Hematopoietic multipotent progenitor cell treated with erythropoietin and hydrocortisone succinate and interleukin-3 and kit ligand, for 4 days (in vitro differentiated cells): ENCODE results near the gene TBATA.

Source experiments
- DNase-seq: peaks from one replicate; pipeline ENCODE4 v3.0.0-alpha.2; 2015

Gene TBATA

DNA sequence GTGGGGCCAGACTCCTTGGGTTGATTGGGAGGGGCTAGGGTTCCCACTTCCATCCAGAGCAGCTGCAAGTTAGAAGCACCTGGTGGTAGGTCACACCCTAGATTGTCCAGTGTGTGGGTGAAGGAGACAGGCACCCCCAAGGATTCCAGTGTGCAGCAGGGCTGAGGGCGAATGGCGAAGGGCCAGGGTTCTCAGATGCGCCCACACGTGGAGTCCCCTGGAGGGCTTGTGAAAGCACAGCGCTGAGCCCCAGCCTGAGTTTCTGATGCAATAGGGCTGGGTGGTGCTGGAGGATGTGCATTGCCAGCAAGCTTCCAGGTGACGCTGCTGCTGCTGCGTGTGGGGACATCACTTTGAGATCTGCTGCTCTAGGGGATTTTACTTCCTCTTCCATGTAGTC lies 25.4 kb downstream of the TBATA start:
- peak; percentile 61 for DNase-seq

DNA sequence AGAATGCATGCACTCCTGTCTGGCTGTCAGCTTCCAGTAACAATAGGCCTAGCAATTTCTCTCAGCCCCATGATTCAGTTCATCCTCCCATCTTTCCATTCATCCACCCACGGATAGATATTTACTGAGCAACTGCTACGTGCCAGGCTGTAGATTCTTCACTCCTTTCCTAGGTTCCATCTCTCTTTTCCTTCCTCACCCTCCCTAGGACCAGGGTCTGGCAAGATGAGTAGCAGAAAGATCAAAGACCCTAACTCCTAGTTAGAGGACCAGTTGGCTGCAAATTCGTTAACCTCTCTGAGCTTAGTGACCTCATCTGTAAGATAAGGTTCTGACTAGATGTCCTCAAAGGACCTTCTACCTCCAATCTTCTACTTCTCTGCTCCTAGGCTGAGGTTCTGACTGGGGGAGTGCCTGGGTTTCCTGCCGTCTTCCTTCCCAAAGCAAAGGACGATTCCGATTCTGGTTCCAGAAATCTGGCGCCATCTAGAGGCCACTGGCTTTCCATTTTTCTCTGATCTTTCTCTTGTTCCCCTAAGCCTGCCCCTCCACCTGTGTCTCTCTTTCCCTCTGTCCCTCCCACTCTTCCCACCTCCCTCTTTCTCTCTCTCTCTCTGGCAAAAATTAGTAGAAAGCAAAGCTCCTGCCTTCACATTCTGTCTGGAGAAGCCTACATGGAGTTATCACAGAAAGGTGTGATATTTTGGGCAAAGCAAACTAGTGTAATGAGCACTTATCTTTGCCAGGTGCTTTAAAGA lies 26.2 kb downstream of the TBATA start:
- peak; percentile 82 for DNase-seq

DNA sequence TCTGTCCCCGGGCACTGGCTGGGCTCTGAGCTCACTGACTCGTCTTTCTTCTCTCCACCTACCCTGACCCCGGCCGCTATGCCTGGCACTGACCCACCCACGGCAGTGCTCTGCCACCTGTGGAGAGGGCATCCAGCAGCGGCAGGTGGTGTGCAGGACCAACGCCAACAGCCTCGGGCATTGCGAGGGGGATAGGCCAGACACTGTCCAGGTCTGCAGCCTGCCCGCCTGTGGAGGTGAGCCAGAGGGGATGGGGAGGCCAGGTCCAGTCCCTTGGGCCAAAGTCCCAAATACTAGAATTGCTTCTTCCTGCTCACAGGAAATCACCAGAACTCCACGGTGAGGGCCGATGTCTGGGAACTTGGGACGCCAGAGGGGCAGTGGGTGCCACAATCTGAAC lies 27.3 kb downstream of the TBATA start:
- no peak for DNase-seq

DNA sequence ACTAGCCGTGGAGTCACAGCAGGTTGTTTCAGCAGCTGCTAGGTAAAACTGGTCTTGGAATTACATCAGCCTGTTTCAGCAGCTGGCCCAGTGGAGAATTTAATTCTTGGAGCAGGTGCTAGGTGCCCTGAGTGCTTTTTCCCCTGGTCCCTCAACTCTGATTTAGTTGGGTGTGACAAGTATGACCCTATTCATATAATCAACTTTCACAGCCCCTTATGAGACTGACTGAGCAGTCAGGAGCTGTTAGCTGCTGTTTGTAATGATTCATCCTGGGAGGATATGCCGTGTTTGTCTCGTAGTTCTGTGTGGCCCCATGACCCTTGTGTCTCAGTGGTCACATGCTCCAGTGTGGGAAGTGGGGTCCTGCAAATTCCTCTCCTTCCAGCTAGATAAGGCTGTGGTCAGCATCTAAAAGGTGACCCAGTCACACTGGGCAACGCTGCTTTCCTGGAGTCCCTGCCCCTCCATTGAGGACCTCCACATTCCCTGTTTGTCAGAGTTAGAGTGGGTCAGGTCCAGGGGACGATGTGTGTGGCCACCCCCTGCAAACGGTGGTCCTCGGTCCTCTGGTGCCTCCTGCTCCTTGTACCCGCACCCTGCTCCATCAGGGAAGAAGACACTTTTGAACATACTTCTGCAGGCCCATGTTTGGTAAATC lies 28.3 kb downstream of the TBATA start:
- DNase-seq, result no peak

DNA sequence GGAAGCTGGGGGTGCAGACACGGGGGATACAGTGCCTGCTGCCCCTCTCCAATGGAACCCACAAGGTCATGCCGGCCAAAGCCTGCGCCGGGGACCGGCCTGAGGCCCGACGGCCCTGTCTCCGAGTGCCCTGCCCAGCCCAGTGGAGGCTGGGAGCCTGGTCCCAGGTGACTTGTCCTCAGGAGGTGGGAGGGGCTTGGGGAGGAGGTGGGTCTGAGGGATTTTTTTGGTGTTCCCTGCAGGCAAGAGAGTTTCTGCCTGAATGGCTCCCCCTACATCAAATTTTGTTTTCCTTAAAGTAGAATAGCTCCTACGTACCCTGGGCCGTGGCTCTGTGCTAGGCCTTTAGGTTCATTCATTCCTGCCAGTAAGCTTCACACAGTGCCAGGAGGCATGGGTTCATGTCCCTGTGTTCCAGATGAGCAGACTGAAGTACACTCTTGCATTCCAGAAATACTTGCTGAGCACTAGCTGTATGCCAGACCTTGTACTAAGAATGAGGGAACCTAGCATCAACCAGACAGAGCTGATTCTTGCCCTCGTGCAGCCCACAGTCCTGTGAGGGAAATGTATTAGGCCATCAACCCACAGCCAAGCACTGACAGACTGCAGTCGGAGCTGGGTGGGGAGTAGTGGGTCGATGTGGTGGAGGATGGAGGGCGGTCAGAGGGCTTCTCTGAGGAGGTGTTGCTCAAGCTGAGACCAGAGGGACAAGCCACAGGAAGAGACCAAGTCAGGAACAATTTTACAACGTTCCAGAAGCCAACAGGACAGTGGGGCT lies 31.1 kb downstream of the TBATA start:
- no peak for DNase-seq

DNA sequence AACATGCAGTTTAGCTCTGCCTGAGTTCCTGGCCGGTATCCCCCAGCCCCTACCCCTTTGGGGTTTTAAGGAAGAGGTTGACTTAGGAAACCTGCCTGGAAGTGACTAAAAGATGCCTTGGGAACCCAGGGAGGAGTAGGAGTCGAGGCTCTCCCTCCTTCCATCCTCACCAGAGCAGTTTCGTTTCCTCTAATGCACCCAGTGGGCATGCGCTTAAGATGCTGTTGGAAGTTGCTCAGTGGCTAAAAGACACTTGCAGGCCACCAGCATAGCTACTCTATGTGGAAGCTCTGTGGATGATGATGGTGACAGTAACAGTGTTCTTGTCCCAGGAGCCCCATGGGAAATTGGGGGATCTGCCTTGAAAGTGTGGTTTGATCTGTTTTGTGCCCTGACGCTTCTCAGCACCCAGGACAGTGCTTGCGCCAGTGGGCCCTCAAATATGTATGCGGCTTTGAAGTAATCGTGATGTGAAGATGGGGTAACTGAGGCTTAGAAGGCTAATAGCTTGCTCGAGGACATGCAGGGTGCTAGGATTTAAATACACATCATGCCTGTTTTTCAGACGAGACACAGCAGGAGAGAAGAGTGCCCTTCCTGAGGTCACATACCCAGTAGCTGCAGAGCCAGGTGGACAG lies 32.0 kb downstream of the TBATA start:
- DNase-seq, result no peak

DNA sequence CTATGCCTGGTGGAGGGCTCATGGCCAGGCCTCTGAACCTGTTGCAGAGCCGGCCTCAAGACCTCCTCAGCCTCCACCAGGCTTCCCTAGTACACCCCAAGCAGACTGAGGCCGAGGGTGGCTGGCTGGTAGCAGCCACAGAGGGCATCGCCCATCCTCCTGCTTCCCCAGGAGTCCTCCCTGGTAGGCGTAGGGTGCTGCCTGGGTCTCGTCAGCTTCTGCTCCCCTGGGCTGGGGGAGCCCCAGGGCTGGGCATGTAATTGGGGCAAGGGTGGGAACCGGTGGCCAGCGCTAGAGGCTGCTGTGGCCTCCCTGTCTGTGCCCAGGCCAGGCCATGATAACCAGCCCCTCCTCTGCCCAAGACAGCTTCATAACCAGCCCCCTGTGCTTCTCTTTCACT lies 32.6 kb downstream of the TBATA start:
- no peak for DNase-seq

DNA sequence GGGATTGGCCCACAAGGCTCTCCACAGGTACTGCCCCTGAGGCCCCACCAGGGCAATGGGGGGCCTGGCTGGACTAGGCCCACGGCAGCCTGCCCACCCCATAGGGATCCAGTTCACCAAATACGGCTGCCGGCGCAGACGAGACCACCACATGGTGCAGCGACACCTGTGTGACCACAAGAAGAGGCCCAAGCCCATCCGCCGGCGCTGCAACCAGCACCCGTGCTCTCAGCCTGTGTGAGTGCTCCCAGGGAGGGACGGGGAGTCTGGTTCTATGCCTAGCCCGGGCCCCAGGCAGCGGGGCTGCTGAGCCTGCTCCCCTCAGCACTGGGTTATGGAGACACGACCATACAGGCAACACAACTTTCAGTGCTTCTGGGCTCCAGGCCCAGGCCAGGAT lies 33.2 kb downstream of the TBATA start:
- DNase-seq, result no peak

DNA sequence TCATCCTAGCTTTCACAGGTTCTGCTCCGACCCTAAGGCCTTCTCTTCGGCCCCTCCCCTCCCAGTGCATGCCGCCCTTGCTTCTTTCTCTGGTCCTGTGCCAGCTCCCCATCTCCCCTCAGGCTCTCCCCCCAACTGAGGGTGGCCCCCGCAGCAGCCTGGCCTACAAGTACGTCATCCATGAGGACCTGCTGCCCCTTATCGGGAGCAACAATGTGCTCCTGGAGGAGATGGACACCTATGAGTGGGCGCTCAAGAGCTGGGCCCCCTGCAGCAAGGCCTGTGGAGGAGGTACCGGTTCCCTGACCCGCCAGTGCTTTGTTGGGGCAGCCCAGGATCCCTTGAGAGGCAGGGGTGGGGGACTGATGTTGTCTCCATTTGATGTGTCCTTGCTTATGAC lies 33.8 kb downstream of the TBATA start:
- no peak for DNase-seq

DNA sequence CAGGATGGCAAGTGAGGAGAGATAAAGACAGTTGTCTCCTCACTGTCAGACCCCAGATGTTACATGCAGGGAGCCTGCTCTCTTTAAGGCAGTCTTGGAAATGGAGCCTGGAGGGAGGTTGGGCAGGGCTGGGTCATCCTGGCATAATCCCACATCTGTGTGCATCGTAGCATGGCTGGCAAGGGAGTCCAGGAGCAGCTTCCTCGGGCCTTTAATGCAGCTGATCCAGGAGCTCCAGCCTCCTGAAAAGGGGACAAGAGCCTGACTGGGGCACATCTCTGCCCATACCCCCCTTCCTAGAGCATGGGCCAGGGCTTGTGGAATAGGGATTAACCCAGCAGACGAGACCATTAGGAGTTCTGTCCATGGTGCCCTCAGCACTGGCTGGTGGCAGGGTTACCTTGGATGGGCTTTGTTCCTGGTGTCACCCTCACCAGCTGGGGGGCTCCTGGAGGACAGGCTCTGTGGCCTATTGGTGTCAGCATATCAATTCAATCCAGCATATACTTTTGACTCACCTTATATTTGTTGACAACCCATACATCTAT lies 34.9 kb downstream of the TBATA start:
- DNase-seq, result no peak

DNA sequence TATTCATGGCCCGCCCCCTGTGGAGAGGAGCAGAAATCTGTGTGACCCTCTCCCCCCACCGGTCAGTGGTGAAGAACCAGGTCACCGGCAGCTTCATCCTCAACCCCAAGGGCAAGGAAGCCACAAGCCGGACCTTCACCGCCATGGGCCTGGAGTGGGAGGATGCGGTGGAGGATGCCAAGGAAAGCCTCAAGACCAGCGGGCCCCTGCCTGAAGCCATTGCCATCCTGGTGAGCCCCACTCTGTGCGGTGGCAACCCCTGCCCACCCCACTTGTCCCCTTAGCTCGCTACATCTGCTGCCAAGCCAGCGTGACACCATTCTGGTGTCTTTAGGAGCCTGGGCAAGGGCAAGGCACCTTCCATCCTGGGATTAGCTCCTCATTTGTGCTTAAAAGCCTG lies 35.4 kb downstream of the TBATA start:
- DNase-seq, result no peak

DNA sequence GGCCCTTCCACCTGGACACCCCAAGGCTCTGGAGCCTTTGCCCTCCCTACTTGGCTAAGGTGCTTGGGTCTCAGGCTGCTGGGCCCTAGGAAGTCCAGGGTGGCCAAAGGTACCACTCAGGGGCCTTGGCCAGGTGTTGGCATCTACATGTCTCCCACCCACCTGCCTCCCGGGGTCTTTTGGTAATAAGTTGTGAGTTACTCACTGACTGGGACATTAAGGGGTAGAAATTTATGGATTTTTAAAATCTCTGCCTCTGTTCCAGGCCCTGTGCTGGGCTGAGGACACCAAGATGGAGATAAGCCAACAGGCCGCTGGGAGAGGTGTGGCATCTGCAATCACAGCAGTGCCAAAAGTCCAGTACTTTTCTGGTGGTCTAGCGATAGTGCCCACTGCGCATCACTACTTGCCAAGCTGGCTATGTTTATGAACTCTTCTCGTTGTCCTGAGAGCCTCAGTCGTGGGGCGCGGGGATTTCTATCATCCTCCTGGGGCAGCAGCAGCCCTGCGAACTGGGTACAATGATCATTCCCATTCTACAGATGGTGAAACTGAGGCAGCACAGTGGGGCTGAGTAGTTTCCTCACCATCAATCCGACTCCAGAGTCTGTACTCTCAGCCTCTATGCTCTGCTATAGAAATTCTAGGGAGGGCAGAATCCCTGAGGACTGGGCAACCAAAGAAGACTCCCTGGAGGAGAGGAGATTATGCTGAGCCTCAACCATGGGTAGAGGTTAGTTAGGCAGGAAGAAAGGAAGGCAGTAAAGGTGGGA lies 36.2 kb downstream of the TBATA start:
- no peak for DNase-seq

DNA sequence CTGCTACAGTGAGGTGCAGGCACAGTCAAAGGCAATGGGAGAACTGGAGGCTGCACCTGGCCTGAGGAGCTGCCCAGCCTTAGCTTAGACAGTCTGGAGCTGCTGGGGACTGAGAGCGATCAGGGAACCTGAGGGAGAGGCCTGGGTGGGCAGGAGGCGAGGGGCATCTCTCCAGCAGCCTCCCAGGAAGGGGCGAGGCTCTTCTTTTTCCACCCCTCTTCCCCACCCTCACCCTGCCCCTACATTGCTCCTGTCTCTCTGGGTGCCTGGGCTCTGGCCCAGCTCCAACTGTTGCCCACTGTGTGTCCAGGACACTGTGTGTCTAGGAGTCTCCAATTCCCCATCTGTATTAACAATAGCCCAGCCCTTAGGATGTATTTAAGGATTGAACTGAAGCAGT lies 36.9 kb downstream of the TBATA start:
- DNase-seq, result no peak

DNA sequence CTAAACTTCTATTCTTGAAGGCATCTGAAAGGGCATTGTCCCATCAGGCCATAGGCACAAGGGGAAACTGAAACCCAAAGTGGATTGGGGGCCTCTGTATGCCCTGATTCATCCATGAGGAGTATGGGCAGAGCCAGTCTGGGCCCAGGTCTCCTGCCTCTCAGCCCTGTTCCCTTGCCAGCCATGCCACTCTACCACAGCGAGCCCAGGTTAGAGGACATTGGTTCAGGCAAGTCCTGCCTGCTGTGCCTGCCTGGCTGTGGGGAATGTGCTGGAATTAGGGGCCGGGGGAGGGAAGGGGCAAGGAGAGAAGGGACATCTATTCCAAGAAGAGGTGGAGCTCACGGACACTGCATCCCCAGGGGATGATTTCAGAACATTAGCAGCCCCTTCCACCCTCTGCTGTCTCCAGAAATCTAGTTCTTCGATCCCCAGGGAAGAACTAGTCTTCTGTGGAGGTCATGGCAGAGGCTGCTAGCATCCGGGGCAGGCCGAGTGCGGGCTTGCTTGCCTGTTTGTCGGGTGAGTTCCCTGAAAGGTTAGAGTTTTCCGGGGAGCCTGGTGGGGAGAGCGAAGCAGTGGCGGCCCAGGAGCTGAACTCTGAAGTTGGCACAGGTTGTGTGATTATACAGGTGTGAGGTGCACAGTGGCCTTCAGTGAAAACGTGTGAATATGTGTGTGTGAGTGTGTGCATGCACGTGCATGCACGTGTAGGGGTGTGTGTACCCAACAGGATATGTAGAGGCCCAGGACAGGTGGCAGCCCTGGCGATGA lies 37.8 kb downstream of the TBATA start:
- no peak for DNase-seq

DNA sequence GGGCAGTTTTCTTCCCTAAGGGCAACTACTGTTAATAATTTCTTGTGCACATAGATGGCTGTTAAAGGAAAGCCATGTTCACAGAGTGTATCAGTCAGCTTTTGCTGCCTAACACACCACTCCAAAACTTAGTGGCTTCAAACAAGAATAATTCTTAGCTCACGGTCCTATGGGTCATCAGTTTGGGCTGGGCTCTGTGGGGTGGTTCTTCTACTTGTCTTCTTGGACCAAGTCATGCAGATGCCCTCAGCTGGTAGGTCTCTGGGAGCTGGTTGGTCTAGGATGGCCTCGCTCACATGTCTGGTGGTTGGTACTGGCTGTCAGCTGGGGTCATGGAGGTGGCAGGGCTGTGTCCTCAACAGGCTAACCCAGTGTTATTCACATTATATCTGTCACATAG lies 39.6 kb downstream of the TBATA start:
- DNase-seq, result no peak

DNA sequence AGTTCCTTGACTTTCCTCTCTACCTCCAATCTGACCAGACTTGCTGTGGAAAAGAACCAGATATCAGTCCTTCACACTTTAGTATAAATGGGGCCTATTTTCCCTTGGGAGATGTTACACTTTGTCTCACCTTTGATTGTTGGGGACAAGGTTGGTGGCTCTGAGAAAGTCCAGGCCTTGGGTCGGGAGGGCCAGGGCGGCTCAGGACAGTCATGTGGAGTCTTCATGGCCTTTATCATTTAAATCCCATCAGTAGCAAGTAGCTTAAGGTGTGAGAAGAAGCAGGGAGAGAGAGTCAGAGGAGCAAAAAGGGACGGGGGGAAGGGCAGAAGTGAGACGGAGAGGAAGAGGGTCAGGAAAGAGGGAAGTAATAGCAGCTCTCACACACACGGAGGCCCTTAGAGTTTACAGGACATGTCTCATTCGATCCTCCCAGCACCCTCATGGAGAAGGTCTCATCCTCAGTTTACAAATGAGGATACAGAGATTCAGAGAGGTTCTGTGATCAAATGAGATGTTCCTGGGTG lies 40.5 kb downstream of the TBATA start:
- DNase-seq, result peak; percentile 40

DNA sequence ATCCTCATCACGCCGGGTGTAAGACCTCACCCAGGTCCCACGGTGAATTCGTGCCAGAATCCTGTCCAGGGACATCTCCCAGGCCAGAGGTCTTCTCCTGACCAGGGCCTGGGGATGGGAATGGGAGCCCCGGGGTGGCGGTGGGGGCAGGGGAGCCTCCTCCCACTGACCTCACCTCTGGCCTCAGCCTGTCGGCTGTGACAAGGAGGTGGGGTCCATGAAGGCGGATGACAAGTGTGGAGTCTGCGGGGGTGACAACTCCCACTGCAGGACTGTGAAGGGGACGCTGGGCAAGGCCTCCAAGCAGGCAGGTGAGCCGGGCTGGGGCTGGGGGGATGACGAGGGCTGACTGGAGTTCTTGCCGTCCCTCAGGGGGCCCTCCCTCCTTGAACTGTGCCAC lies 41.3 kb downstream of the TBATA start:
- DNase-seq, result no peak

DNA sequence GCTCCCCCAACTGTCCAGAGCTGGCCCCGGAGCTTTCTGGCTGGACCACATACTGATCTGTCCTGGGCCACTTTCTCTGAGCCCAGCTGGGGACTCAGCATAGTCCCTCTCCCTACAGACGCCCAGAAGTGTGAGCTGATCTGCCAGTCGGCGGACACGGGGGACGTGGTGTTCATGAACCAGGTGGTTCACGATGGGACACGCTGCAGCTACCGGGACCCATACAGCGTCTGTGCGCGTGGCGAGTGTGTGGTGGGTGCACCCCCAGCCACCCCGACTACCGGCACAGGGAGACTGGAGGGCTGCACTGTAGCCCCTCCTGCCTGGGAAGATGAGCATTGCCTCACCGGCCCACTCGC lies 41.8 kb downstream of the TBATA start:
- DNase-seq, result no peak

DNA sequence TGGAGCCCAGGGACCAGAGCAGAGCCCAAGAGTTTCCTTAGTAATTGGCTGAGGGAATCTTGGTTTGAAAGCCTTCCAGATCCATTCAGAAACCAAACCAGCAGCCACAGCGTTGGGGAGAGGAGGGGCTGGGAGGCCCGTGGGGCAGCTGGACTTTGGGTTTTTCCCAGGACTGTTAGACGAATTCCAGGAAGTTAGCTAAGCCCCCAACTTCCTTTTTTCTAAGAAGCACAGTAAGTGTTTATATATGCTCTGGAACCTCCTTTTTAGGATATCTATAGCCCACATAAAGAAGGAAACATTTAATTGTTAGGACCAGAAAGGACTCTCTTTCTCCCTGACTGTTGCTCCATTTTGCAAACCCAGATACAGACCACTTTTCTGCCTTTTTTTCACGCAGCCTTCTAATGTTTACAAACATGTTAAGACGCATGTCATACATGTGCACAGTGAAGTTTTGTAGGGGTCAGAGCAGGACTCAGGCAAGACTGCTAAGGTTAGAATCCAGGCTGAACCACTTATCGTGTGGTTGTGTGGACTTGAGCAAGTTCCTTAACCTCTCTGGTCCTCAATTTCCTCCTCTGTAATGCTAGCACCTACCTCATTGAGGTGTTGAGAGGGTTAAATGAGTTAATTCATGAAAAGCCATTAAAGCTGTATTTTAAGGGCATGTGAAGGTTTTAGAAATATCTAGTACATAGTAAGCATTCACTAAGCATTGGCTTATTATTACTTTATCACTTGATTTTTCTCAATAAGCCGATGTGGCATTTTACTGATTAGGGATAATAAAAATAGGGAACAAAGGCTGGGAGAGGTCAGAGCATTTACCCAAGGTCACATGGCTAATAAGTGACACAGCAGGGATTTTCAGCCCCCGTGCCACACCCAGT lies 42.4 kb downstream of the TBATA start:
- peak; percentile 85 for DNase-seq
